ENCODE results near the gene CAPN7. TPM values are rescaled to one million over a fixed set of nuclear protein-coding genes. Genes with fewer than 3 reads are reported as not detected.

CAPN7 gene
- total and polyA plus RNA-seq, 2 donors (not counting 1 experiment from before 2014, with no cell fraction given) = 40.4 to 85.9 TPM

GRCh38 chr3:15292765-15293522, 86.9 kb downstream of the CAPN7 start:
- no peaks in the 10 kb centered on the region for H3K9me3 ChIP-seq (ENCODE audit: control extremely low read depth in 1 of 3, control insufficient read depth in 2 of 3, insufficient read depth in 1 of 3, low read length in 2 of 3)
- no peak for DNase-seq
- ChIA-PET POLR2A (interaction anchor here (1.1 to 2.0 kb wide), 2 partner anchors 25 to 35 kb away, joined by 3 to 8 read pairs; no protein-coding TSS in a partner anchor), CTCF (interaction anchor here (0.6 to 4.3 kb wide), 7 partner anchors 10 to 112 kb away, joined by 3 to 29 read pairs (median 3); partner anchors contain the start of gene SH3BP5)
- peak overlapping the region; percentile 58 to 87 for H3K27ac ChIP-seq (ENCODE audit: low read length in 2 of 2)
- H4K20me1 ChIP-seq (ENCODE audit: control insufficient read depth, insufficient read depth, low read length, poor library complexity, severe bottlenecking) = peaks cover 56% of the 10 kb centered on the region
- Mint-ChIP-seq H3K4me1 (peaks cover 88% of the 10 kb centered on the region), H3K27me3 (no peaks in the 10 kb centered on the region), H3K9me3 (ENCODE audit: insufficient read depth) (no peaks in the 10 kb centered on the region), H3K4me3 (peak overlapping the region; percentile 83), H3K27ac (peak overlapping the region; percentile 97)
- peaks cover 79% of the 10 kb centered on the region for H3K79me2 ChIP-seq (ENCODE audit: control insufficient read depth, insufficient read depth, low read length)
- WGBS (ENCODE audit: insufficient coverage) = 53% methylated on average over 8 of the region's 13 CpGs
- no peak overlapping the region for H2AFZ ChIP-seq (ENCODE audit: insufficient read depth, low read depth, low read length, poor library complexity, severe bottlenecking)
- no peak overlapping the region for H3K4me3 ChIP-seq (ENCODE audit: control extremely low read depth in 1 of 5, extremely low read depth in 1 of 5, insufficient read depth in 1 of 5, low read depth in 2 of 5, low read length in 4 of 5)
- H3K36me3 ChIP-seq (replicated peaks in 1 of 2; ENCODE audit: control extremely low read depth in 1 of 2, control insufficient read depth in 1 of 2, extremely low read depth in 1 of 2, insufficient read depth in 2 of 2, low read length in 1 of 2) = peaks cover 2 to 22% of the 10 kb centered on the region in 2 experiments
- no peak overlapping the region for H3K9ac ChIP-seq (ENCODE audit: low read length)
- intact Hi-C loops (cut with micrococcal nuclease) = loop anchor here (1.0 to 2.0 kb wide), 4 partner anchors 14 to 52 kb away; partner anchors contain the start of gene SH3BP5
- peak overlapping the region; percentile 68 for H3K4me2 ChIP-seq (replicated peaks; ENCODE audit: low read depth, low read length, poor library complexity, severe bottlenecking)
- TF ChIP-seq, protein P1, sequence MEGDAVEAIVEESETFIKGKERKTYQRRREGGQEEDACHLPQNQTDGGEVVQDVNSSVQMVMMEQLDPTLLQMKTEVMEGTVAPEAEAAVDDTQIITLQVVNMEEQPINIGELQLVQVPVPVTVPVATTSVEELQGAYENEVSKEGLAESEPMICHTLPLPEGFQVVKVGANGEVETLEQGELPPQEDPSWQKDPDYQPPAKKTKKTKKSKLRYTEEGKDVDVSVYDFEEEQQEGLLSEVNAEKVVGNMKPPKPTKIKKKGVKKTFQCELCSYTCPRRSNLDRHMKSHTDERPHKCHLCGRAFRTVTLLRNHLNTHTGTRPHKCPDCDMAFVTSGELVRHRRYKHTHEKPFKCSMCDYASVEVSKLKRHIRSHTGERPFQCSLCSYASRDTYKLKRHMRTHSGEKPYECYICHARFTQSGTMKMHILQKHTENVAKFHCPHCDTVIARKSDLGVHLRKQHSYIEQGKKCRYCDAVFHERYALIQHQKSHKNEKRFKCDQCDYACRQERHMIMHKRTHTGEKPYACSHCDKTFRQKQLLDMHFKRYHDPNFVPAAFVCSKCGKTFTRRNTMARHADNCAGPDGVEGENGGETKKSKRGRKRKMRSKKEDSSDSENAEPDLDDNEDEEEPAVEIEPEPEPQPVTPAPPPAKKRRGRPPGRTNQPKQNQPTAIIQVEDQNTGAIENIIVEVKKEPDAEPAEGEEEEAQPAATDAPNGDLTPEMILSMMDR (IDR thresholded peaks at IDR 0.05) = no peak
- no peak for TF ChIP-seq EZH2 (IDR thresholded peaks at IDR 0.05; ENCODE audit: borderline replicate concordance, insufficient read depth, low read depth, low read length, poor library complexity, severe bottlenecking)
- no peaks in the 10 kb centered on the region for H3K27me3 ChIP-seq (replicated peaks in 1 of 4; ENCODE audit: control extremely low read depth in 1 of 4, control insufficient read depth in 3 of 4, insufficient read depth in 4 of 4, low read length in 3 of 4)
- H3K4me1 ChIP-seq (ENCODE audit: control insufficient read depth in 2 of 2, insufficient read depth in 2 of 2, low read length in 2 of 2) = peaks cover 91 to 92% of the 10 kb centered on the region in 2 donors
- no peak for ATAC-seq (ENCODE audit: low read depth)

- H3K27ac Mint-ChIP-seq = peak overlapping the region; percentile 91
- CTCF ChIA-PET = interaction anchor here (0.6 to 4.3 kb wide), 24 partner anchors 9 to 112 kb away, joined by 3 to 29 read pairs (median 4); partner anchors contain the start of gene SH3BP5
- H3K9ac ChIP-seq (ENCODE audit: low read length) = peak overlapping the region; percentile 11
- H2AFZ ChIP-seq (ENCODE audit: insufficient read depth, low read depth, low read length, poor library complexity, severe bottlenecking) = peak overlapping the region; percentile 12
- peak; percentile 37 for ATAC-seq (ENCODE audit: low read depth)
- peak overlapping the region; percentile 52 for H3K4me2 ChIP-seq (replicated peaks; ENCODE audit: low read depth, low read length, poor library complexity, severe bottlenecking)
- peak overlapping the region; percentile 64 for H3K4me3 Mint-ChIP-seq
- H3K9me3 ChIP-seq (ENCODE audit: control extremely low read depth in 1 of 3, control insufficient read depth in 2 of 3, insufficient read depth in 1 of 3, low read length in 2 of 3) = no peaks in the 10 kb centered on the region
- H3K4me1 Mint-ChIP-seq = peaks cover 84% of the 10 kb centered on the region
- no peaks in the 10 kb centered on the region for H3K27me3 Mint-ChIP-seq
- no peaks in the 10 kb centered on the region for H3K27me3 ChIP-seq (replicated peaks in 1 of 4; ENCODE audit: control extremely low read depth in 1 of 4, control insufficient read depth in 3 of 4, insufficient read depth in 4 of 4, low read length in 3 of 4)
- TF ChIP-seq, protein P1 (IDR thresholded peaks at IDR 0.05) = no peak
- TF ChIP-seq EZH2 (IDR thresholded peaks at IDR 0.05; ENCODE audit: borderline replicate concordance, insufficient read depth, low read depth, low read length, poor library complexity, severe bottlenecking) = no peak
- peak overlapping the region in 1 of 5 experiments; percentile 30 for H3K4me3 ChIP-seq (ENCODE audit: control extremely low read depth in 1 of 5, extremely low read depth in 1 of 5, insufficient read depth in 1 of 5, low read depth in 2 of 5, low read length in 4 of 5)
- H3K4me1 ChIP-seq (ENCODE audit: control insufficient read depth in 2 of 2, insufficient read depth in 2 of 2, low read length in 2 of 2) = peaks cover 89 to 91% of the 10 kb centered on the region in 2 donors
- intact Hi-C loops (cut with micrococcal nuclease) = no loop called here
- H4K20me1 ChIP-seq (ENCODE audit: control insufficient read depth, insufficient read depth, low read length, poor library complexity, severe bottlenecking) = peaks cover 48% of the 10 kb centered on the region
- POLR2A ChIA-PET = interaction anchor here (0.5 to 1.8 kb wide), 6 partner anchors 11 to 79 kb away, joined by 3 to 6 read pairs (median 4); no protein-coding TSS in a partner anchor
- WGBS (ENCODE audit: insufficient coverage) = 43% methylated on average over 4 of the region's 5 CpGs
- H3K9me3 Mint-ChIP-seq (ENCODE audit: insufficient read depth) = no peaks in the 10 kb centered on the region
- DNase-seq = peak; percentile 66
- H3K27ac ChIP-seq (ENCODE audit: low read length in 2 of 2) = peak overlapping the region; percentile 50 to 87
- H3K79me2 ChIP-seq (ENCODE audit: control insufficient read depth, insufficient read depth, low read length) = peaks cover 79% of the 10 kb centered on the region
- peaks cover 0 to 18% of the 10 kb centered on the region in 2 experiments for H3K36me3 ChIP-seq (replicated peaks in 1 of 2; ENCODE audit: control extremely low read depth in 1 of 2, control insufficient read depth in 1 of 2, extremely low read depth in 1 of 2, insufficient read depth in 2 of 2, low read length in 1 of 2)
Measured at GRCh38 chr3:15294929-15295328, 88.9 kb downstream of the CAPN7 start.
